ENCODE results near the gene WNK1.
"Not testable (repeated sequence)": the region's sequence is repeated elsewhere in the genome, so short reads cannot be mapped to it uniquely, and the experiment has no call there.

Gene WNK1

GRCh38 chr12:817941-818600 lies 65.7 kb downstream of the WNK1 start:
- DNase-seq (ENCODE audit: low read depth in 2 of 2) = no peak

DNA sequence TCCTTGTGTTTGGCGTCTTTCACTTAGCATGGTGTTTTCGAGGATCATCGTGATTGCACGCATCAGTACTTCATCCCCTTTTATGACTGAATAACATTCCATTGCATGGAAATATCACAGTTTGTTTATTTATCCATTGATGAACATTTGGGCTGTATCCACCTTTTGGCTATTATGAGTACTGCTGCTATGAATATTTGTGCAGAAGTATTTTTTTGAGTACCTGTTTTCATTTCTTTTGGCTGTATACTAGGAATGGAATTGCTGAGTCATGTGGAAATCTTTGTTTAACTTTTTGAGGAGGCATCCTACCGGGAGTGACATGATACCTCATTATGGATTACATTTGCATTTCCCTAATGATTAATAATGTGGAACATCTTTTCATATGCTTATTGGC lies 66.4 kb downstream of the WNK1 start:
- no peak for DNase-seq (ENCODE audit: low read depth in 2 of 2)

- DNase-seq (ENCODE audit: low read depth in 2 of 2) = no peak
Observed at GRCh38 chr12:820336-820735, 68.0 kb downstream of the WNK1 start.

DNA sequence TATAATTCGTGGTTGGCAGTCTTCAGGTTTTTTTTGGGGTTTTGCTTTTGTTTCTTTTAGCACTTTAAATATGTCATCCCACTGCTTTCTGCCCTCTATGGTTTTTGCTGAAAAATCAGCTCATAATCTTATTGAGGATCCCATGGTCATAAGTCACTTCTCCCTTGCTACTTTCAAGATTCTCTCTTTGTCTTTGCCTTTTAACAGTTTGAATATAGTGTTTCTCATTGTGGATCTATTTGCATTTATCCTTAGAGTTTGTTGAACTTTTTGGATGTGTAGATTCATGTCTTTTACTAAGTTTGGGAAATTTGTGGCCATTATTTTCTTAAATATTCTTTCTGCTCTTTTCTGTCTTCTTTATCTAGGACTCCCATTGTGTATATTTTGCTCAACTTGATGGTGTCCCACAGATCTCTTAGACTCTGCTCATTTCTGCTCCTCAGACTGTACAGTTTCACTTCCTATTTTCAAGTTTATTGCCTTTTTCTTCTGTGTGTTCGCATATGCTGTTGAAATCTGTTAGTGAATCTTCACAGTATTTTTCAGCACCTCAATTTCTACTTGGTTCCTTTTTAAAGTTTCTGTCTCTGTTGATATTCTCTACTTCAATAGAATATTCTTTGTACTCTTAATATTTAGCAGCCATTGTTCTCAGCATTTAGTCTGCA lies 70.8 kb downstream of the WNK1 start:
- no peak for DNase-seq (ENCODE audit: low read depth in 2 of 2)

DNA sequence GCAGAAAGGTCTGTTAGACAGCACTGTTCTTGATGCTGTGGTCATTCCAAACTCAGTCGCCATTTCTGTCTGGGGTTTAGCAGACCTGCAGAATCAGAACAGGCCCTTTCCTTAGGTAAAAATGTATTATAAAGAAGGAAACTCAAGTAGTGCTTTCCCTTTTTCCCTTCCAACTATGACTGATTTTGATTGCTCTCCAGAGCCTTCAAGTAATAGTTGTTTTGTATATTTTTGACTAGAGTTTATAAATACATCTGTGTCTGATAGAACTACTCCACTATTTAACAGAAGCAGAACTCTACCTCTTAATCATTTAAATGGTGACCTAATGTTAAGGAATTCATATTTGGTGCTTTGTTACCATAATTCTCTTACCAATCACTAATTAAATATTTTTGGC lies 74.0 kb downstream of the WNK1 start:
- no peak for DNase-seq (ENCODE audit: low read depth in 2 of 2)

GRCh38 chr12:828726-829395 lies 76.5 kb downstream of the WNK1 start:
- DNase-seq (ENCODE audit: low read depth in 2 of 2) = no peak

GRCh38 chr12:830111-830867 lies 77.9 kb downstream of the WNK1 start:
- no peak for DNase-seq (ENCODE audit: low read depth in 2 of 2)

DNA sequence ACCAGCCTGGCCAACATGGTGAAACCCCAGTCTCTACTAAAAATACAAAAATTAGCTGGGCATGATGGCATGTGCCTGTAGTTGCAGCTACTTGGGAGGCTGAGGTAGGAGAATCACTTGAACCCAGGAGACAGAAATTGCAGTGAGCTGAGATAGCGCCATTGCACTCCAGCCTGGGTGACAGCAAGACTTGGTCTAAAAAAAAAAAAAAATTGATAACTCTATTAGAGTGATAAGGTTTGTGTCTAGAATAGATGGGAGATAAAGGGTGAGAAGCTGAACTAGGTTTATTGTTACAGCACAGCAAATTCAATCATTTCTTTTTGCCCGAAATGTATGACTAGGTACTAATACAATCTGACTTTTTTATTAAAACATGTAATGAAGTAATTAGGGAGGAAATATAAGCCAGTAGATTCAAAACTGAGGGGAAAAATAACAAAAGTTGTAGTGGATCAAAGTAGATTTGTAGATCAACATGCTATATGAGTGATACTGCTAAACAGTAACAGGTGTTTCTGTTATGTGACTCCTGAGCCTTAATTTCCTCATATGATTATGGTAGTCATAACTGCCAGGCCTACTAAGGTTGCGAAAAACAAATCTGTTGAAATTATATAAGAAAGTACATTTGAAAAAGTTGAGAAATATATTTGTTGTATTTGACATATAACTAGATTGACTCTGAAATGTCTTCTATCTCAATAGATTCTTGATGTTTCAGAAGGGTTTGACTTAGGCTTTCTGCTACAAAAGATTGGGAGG lies 83.6 kb downstream of the WNK1 start:
- DNase-seq (ENCODE audit: low read depth in 2 of 2) = no peak

- no peak for DNase-seq (ENCODE audit: low read depth in 2 of 2)
Observed at GRCh38 chr12:836952-837351, 84.6 kb downstream of the WNK1 start.

DNA sequence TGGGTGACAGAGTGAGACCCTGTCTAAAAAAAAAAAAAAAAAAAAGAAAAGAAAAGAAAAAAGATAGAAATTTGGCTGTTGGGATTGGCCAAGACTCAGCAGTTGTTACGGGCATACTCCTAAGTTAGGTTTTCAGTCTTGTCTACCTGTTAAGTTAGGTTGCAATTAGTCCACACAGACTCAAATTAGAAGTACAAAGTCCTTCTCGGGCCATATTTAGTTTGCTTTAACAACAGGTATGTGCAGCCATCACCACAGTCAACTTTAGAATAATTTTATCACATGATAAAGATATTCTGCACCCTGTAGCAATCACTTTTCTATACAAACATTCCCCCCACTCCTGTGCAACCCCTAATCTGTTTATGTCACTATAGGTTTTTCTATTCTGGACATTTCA lies 85.2 kb downstream of the WNK1 start:
- DNase-seq (ENCODE audit: low read depth in 2 of 2) = no peak

GRCh38 chr12:843609-844008 lies 91.2 kb downstream of the WNK1 start:
- no peak for DNase-seq (ENCODE audit: low read depth in 2 of 2)

DNA sequence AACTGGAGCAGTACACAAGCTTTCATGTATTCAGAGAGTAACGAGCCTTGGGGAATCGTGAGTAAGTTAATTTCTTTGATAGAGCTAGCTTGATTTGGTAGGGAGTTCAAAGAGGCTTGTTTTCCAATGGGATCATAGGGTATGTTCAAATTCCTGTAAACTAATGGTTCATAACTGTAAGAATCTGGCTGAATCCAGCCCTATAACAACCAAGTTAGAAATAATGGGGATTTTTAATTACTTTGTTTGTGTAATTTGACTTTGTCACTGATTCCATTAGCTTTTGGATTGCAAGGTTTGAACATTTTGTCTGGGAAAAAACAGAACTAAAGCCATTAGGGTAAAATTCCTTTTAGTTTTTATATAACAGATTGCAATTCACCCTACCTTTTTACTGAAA lies 94.0 kb downstream of the WNK1 start:
- DNase-seq (ENCODE audit: low read depth in 2 of 2) = no peak

DNA sequence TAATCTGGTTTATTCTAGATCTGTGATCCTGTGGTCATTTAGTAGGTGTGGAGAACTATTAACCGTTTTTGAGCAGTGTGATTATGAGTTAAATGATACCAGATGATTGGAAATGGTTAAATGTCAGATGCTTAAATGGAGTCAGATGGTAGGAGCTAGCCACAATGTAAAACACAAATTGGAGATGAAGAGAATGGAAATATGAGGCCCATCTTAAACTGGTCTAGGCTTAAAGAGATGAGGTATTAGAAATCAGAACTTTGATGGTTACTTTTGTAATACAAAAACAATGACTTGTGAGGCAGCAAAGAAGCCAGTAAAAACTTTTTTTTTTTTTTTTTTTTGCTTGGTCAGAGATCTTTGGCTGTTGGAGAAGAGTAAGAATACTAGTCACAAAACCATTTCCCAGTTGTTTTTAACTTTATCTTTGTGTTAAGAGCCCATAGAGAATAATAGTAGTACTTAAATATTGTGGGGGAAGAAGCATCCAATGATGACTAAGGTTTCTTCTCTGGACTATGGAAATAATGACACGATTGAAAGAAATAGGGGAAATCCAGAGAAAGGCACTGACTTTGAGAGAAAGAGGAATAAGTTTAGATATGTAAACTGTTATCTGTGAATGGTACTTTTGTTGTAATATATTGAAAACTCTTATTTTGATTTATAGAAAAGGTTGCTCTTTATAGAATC lies 95.9 kb downstream of the WNK1 start:
- DNase-seq (ENCODE audit: low read depth in 2 of 2) = no peak

- DNase-seq (ENCODE audit: low read depth in 2 of 2) = no peak
Observed at GRCh38 chr12:848882-849527, 96.6 kb downstream of the WNK1 start.

- DNase-seq (ENCODE audit: low read depth in 2 of 2) = not testable (repeated sequence)
Observed at GRCh38 chr12:849733-850437, 97.5 kb downstream of the WNK1 start.

DNA sequence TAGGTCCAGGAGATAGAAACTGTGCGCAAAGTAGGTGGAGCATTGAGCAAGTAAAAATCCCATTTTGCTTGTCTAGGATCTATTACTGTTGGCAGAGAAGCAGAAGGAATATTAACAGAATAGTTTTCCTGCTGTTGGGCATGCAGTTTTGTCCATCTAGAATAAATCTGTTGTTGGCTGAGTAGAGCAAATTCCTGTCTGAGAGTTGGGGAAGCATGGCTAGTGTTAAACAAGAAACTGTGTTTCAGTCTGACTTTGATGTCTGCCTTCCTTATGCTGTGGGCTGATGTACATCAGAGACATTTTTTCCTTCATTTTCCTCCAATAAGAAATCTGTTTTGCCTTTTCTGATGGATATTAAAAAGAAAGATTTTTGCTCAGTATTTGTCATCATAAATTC lies 99.0 kb downstream of the WNK1 start:
- DNase-seq (ENCODE audit: low read depth in 2 of 2) = no peak

DNA sequence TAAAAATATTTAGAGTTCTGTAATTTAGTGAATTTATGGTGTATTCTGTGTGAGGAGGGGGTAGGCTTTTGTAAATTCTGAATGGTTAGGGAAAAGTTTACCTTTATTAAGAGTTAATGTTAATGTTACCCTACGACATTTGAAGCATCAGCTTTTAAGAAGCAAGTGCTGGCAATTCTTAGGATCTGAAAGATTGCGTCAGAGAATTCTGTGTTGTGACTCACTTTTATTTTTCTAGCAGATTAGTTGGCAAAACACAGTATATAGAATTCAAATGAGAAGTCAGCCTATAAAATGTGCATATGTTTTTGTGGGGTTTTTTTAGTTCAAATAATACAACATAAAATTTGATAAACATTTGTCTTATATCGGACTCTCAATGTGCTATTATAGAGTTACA lies 99.5 kb downstream of the WNK1 start:
- DNase-seq (ENCODE audit: low read depth in 2 of 2) = no peak

DNA sequence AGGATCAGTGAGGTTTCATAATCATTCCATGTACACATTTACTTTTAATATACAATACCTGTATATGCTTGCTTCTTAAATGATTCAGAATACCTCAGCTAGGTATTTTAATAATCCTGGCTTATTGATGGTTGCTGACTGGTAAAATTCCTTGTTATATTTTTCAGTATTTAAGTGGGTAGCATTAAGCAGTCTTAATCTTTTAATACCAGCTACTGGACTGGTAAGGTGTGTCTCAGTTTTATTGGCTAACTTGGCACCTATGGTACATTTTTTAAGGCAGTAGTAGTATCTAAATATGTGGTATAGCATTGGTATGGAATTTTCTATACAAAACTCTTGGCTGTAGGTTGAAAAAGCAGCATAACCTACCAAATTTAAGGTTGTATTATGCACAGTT lies 100.5 kb downstream of the WNK1 start:
- no peak for DNase-seq (ENCODE audit: low read depth in 2 of 2)

GRCh38 chr12:857611-858010 lies 105.2 kb downstream of the WNK1 start:
- DNase-seq (ENCODE audit: low read depth in 2 of 2) = no peak

GRCh38 chr12:862303-862911 lies 110.0 kb downstream of the WNK1 start:
- DNase-seq (ENCODE audit: low read depth in 2 of 2) = no peak

All from stimulated activated CD8-positive, alpha-beta memory T cell treated with anti-CD3 and anti-CD28 coated beads, Interleukin-2, amount 100 ng/mL, for 1 hour (primary cell).